Activated B cell treated with CpG ODN at 0.5 μM for 24 hours (primary cell): Measurements from ENCODE around the gene CMIP. TPM values are rescaled to one million over a fixed set of nuclear protein-coding genes. Genes with fewer than 3 reads are reported as not detected.
A peak's percentile ranks its signal among the peaks of the same experiment; 100 is the strongest.

Experiments used
- ATAC-seq: fragments of 200-7000 bp; cut with Tn5 transposase; one replicate; pipeline ENCODE4 v1.10.0; 2021; ENCODE audit warnings: low read depth, mild to moderate bottlenecking, moderate library complexity
- CTCF ChIA-PET: fragments of 350-600 bp; sonication (Branson Sonifier 250); formaldehyde crosslinking; loops from one replicate; lab custom pipeline; 2021; ENCODE audit warnings: antibody characterized with exemption; lab: Charles Lee
- POLR2A ChIA-PET: fragments of 350-600 bp; sonication (Branson Sonifier 250); formaldehyde crosslinking; loops from one replicate; lab custom pipeline; 2021; ENCODE audit warnings: antibody characterized with exemption; lab: Charles Lee
- DNase-seq: peaks from one replicate; pipeline ENCODE4 v3.0.0; 2022
- H3K27ac Mint-ChIP-seq: one replicate; pipeline ENCODE4 v1.8.0; 2020; ENCODE audit warnings: mixed read lengths
- H3K27me3 Mint-ChIP-seq: one replicate; pipeline ENCODE4 v1.8.0; 2021; ENCODE audit warnings: mixed read lengths
- H3K36me3 Mint-ChIP-seq: one replicate; pipeline ENCODE4 v1.8.0; 2021; ENCODE audit warnings: low read depth, mixed read lengths
- H3K4me1 Mint-ChIP-seq: one replicate; pipeline ENCODE4 v1.8.0; 2021; ENCODE audit warnings: mixed read lengths
- H3K4me3 Mint-ChIP-seq: one replicate; pipeline ENCODE4 v1.8.0; 2020; ENCODE audit warnings: mild to moderate bottlenecking, mixed read lengths
- H3K9me3 Mint-ChIP-seq: one replicate; pipeline ENCODE4 v1.8.0; 2020; ENCODE audit warnings: mixed read lengths
- intact Hi-C: fragments of 100-400 bp; cut with micrococcal nuclease; formaldehyde crosslinking; loops from one replicate; pipeline ENCODE4 v1.15.1; 2024
- total RNA-seq: library from RNA; stranded (reverse); gene quantifications from 2 replicates; pipeline ENCODE4 v1.2.3, GENCODE V29; 2022
- TF ChIP-seq, protein P1 (sequence below): fragments of 200-600 bp; IDR thresholded peaks from one replicate; pipeline ENCODE4 v1.8.0; 2022; ENCODE audit warnings: antibody characterized with exemption, mild to moderate bottlenecking

Gene CMIP
- total RNA-seq, 1 donor from 2014 or later = 76.3 TPM

GRCh38 chr16:81445966-81446906, 1.6 kb downstream of the CMIP start:
- H3K36me3 Mint-ChIP-seq = peaks cover 21% of the 10 kb centered on the region
- ChIA-PET POLR2A (interaction anchor here (0.7 to 12.2 kb wide), 10 partner anchors 8 to 170 kb away, joined by 3 to 134 read pairs (median 4); no protein-coding TSS in a partner anchor), CTCF (interaction anchor here (0.7 to 0.9 kb wide), 2 partner anchors 23 to 55 kb away, joined by 3 to 4 read pairs; no protein-coding TSS in a partner anchor)
- TF ChIP-seq, protein P1, sequence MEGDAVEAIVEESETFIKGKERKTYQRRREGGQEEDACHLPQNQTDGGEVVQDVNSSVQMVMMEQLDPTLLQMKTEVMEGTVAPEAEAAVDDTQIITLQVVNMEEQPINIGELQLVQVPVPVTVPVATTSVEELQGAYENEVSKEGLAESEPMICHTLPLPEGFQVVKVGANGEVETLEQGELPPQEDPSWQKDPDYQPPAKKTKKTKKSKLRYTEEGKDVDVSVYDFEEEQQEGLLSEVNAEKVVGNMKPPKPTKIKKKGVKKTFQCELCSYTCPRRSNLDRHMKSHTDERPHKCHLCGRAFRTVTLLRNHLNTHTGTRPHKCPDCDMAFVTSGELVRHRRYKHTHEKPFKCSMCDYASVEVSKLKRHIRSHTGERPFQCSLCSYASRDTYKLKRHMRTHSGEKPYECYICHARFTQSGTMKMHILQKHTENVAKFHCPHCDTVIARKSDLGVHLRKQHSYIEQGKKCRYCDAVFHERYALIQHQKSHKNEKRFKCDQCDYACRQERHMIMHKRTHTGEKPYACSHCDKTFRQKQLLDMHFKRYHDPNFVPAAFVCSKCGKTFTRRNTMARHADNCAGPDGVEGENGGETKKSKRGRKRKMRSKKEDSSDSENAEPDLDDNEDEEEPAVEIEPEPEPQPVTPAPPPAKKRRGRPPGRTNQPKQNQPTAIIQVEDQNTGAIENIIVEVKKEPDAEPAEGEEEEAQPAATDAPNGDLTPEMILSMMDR = no peak
- H3K27me3 Mint-ChIP-seq = no peaks in the 10 kb centered on the region
- peak overlapping the region; percentile 87 for H3K4me3 Mint-ChIP-seq
- no peak for ATAC-seq
- H3K4me1 Mint-ChIP-seq = peaks cover 60% of the 10 kb centered on the region
- intact Hi-C loops = loop anchor here (1.0 to 2.0 kb wide), 3 partner anchors 17 to 43 kb away; no protein-coding TSS in a partner anchor
- peak overlapping the region; percentile 66 for H3K27ac Mint-ChIP-seq
- H3K9me3 Mint-ChIP-seq = peaks cover 5% of the 10 kb centered on the region
- DNase-seq = no peak

- no peak for ATAC-seq
- Mint-ChIP-seq H3K27ac (no peak overlapping the region), H3K9me3 (peaks cover 6% of the 10 kb centered on the region), H3K27me3 (no peaks in the 10 kb centered on the region), H3K36me3 (peaks cover 23% of the 10 kb centered on the region), H3K4me1 (peaks cover 66% of the 10 kb centered on the region), H3K4me3 (peak overlapping the region; percentile 87)
- CTCF ChIA-PET = no interaction called here
- intact Hi-C loops = loop anchor here (1.0 kb wide), 1 partner anchor 34 kb away; no protein-coding TSS in a partner anchor
- POLR2A ChIA-PET = interaction anchor here (0.7 to 12.2 kb wide), 6 partner anchors 23 to 127 kb away, joined by 3 to 134 read pairs (median 12); no protein-coding TSS in a partner anchor
- no peak for DNase-seq
- TF ChIP-seq, protein P1 = no peak
These were observed 2.3 kb downstream of the CMIP start for GRCh38 chr16:81446907-81447268.

GRCh38 chr16:81447383-81448101, 2.9 kb downstream of the CMIP start:
- CTCF ChIA-PET = no interaction called here

GRCh38 chr16:81448154-81449131, 3.8 kb downstream of the CMIP start:
- POLR2A ChIA-PET = interaction anchor here (1.4 to 12.2 kb wide), 3 partner anchors 8 to 32 kb away, joined by 4 to 134 read pairs (median 9); no protein-coding TSS in a partner anchor

More at GRCh38 chr16:81447383-81448101, 2.9 kb downstream of the CMIP start:
- Mint-ChIP-seq H3K27me3 (no peaks in the 10 kb centered on the region), H3K36me3 (peaks cover 26% of the 10 kb centered on the region), H3K9me3 (peaks cover 6% of the 10 kb centered on the region), H3K27ac (peak overlapping the region; percentile 35), H3K4me1 (peaks cover 73% of the 10 kb centered on the region), H3K4me3 (peak overlapping the region; percentile 87)
- TF ChIP-seq, protein P1 = no peak
- intact Hi-C loops = no loop called here
- POLR2A ChIA-PET = interaction anchor here (0.7 to 12.2 kb wide), 4 partner anchors 9 to 128 kb away, joined by 4 to 134 read pairs (median 12); no protein-coding TSS in a partner anchor
- no peak for ATAC-seq
- no peak for DNase-seq

More at GRCh38 chr16:81448154-81449131, 3.8 kb downstream of the CMIP start:
- no peak for DNase-seq
- peak overlapping the region; percentile 29 for H3K4me3 Mint-ChIP-seq
- peak overlapping the region; percentile 35 for H3K27ac Mint-ChIP-seq
- CTCF ChIA-PET = no interaction called here
- intact Hi-C loops = no loop called here
- H3K4me1 Mint-ChIP-seq = peaks cover 80% of the 10 kb centered on the region
- H3K9me3 Mint-ChIP-seq = peaks cover 6% of the 10 kb centered on the region
- no peaks in the 10 kb centered on the region for H3K27me3 Mint-ChIP-seq
- ATAC-seq = no peak
- TF ChIP-seq, protein P1 = no peak
- H3K36me3 Mint-ChIP-seq = peaks cover 26% of the 10 kb centered on the region
